T-helper 22 cell (primary cell): ENCODE measurements around the gene IGSF10.

Experiments used
- DNase-seq: peaks from one replicate; pipeline ENCODE4 v3.0.0-alpha.2; 2020; ENCODE audit warnings: low read depth

The IGSF10 gene

DNA sequence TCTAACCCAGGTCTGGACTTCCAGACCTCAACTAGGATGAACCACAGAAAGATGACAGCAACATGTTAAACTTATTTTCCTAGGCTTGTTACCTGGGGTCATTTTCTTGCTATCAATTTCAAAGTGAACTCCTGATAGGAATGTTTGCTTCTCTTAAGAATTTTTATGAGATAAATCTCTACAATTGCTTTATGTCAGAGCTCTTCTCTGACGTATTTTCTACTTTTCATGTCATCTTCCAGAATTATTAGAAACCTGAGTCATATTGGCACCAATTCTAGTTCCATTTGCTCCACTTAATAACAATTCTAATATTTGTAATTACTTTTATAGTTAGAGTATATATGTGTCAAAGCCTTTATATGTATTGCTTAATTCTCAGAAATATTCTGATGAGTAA is 2.1 kb upstream of the IGSF10 start:
- no peak for DNase-seq

DNA sequence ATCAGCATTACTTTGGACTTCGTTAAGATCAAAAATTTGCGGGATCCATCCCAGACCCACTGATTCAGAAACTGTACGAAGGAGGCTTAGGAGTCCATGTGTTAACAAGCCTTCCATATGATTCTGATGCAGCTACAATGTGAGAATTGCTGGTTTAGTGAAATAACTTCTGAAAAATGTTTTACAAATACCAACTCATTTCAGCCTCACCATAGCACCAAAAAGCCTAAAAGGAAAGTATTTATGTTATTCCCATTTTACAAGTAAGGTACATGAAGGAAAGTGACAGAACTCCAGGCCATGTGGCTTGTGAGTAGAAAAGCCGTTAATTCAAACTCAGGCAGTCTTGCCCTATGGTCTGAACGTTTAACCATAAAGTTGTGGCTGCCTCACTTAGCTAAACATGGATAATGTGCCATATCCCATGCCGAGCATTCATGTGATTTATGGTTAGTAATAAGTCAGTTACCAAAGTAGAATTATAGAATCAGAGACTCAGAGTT is 1.5 kb upstream of the IGSF10 start:
- DNase-seq, result no peak

DNA sequence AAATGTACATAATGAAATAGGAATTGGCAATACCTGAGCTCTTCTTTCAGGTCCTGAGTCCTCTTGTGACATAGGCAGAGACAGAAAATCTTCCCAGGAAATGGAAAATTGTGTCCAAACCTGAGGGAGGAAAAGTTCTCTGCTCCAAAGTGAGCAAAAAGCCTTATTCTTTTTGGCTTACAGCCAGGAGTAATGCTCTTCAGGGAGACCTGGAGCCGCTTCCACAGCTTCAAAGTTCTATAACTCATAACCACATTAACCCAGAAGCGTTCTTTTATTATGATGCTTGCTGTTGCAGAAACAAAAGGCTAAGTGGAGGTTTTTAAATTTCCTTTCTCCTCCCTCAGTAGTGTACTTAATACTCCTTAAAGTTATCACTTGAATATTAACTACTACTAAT is 633 bp downstream of the IGSF10 start:
- no peak for DNase-seq

DNA sequence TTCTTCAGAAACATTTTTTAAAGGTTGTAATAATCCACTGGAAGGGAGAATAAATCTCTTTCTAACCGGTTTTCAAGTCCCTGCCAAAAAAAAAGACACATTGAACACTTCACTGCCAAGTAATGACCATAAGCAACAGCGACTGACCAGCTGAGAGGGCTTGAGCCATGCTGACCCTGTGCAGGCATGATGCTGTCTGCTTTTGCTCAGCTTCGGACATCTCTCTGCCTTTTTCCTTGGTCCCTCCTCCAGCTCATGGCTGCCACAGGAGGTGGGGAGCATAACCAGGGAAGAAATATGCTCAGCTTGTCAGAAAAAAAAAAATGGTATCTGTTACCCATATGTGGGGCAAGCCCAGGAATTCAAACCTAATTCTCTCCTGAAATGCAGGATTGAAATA is 1.5 kb downstream of the IGSF10 start:
- no peak for DNase-seq

- DNase-seq, result no peak
These were observed 4.8 kb downstream of the IGSF10 start for GRCh38 chr3:151456065-151456464.

DNA sequence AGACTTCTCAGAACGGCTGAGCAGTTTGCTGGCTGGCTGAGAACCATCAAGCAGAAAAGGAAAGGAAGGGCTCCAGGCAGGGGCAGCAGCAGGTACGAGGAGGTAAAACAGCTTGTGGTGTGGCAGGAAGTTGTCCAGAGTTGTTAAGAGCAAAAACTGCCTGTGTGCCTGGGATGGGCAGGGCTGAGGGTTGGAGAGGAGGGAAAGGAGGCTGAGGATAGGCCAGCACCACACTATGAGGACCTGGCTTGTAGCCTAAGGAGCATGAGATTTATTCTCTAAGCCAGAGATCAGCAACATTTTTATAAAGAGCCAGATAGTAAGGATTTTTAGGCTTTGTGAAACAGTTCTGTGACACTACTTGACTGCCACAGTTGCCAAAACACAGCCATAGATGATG is 8.0 kb downstream of the IGSF10 start:
- DNase-seq, result no peak

DNA sequence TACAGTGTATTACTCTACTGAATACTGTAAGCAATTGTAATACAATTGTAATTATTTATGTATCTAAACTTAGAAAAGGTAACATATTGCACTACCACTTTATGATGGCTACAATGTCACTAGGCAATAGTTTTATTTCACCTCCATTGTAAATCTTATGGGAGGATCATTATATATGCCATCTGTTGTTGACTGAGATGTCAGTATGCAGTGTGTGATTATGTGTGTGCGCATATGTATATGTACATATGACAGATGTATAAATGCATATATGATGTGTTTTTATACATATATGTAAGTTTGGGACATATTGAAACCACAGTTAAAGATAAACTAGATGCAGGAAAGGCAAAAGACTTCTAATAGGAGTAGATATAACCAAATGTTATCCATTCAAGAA is 8.5 kb downstream of the IGSF10 start:
- no peak for DNase-seq

DNA sequence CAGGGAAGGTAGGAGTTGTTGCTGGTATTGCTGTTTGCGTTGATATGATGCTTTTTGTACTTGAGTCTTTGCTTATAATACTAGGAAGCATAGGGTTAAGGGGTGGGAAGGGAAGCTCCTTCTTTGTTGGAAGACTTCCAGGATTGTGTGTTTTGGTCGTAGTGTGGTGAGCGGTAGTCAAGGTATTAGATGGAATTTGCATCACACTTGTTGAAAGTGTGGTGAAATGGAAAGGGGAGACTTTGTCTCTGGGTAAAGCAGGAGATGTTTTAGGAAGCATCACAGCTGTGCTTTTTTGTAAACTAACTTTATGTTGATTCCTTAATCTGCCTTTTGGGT is 14.9 kb downstream of the IGSF10 start:
- DNase-seq, result no peak

GRCh38 chr3:151445273-151446001 is 15.4 kb downstream of the IGSF10 start:
- DNase-seq, result no peak

DNA sequence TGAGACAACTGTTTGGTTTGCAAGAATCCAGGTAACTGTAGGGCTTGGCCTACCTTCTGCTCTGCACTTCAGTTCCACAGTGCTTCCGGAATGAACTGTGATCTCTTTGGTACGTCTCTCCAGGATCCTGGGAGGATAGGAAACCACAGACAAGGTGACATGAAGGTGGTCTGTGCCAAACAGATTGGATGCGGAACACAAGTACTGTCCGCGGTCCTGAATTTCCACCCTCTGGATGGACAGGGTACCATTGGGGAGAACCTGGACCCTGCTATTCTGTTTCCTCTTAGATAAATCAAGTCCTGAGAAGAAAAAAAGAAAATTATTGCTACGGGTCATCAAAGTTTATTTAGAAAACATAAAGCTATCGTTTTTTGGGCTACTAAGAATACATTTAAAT is 17.3 kb downstream of the IGSF10 start:
- no peak for DNase-seq

DNA sequence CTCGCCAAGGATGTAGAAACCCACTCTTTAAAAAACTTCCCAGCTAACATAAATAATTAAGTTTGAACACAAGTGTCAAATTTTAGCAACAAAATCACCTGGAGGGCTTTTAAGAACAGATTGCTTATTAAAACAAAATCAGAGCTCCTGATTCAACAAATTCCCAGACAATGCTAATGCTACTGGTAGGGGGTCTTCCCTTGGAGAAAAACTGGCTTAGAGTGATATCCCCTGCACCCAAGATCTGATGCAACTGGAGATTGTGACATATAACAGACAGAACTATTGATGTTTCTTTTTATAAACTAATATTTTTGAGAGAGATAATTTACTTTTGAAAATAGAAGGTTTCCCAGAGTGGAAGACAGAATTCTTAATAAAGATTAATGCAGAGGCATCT is 19.9 kb downstream of the IGSF10 start:
- no peak for DNase-seq

DNA sequence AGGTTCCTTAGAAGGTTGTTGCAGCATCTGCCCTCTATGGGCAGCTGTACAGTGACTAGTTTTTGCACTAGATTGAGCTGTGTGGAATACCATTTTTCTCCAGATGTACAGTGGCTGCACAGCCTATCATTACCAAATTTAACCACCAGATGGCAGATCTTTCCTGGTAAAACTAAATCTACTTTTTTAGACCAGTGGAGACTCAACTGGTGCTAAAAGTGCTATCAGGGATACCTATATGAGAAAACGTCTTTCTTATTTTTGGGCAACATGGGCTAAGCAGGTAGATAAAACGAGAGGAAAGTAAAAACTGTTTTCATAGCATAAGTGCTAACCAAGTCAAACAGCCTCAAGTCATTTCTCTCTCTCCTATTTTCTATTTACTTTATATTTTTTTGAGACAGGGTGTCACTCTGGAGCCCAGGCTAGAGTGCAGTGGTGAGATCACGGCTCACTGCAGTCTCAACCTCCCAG is 21.2 kb downstream of the IGSF10 start:
- no peak for DNase-seq

DNA sequence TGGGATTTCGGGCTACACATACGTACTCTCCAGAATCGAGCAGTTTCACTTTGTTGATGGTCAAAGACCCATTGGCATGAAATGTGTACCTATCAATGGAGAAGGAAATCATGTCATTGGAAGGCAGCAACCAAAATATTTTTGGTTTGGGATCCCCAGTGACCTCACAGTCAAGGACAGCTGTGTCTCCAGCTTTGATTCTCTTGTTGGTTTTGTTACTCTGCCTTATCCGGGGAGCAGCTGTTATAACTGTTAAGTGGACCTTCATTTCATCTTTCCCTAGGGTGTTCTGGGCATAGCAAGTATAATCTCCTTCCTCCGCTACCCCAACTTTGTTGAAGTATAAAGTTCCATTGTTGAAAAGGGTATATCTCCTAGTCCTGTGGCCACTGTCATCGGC is 23.0 kb downstream of the IGSF10 start:
- DNase-seq, result no peak

- DNase-seq, result no peak
These were observed 24.0 kb downstream of the IGSF10 start for GRCh38 chr3:151436675-151437446.

DNA sequence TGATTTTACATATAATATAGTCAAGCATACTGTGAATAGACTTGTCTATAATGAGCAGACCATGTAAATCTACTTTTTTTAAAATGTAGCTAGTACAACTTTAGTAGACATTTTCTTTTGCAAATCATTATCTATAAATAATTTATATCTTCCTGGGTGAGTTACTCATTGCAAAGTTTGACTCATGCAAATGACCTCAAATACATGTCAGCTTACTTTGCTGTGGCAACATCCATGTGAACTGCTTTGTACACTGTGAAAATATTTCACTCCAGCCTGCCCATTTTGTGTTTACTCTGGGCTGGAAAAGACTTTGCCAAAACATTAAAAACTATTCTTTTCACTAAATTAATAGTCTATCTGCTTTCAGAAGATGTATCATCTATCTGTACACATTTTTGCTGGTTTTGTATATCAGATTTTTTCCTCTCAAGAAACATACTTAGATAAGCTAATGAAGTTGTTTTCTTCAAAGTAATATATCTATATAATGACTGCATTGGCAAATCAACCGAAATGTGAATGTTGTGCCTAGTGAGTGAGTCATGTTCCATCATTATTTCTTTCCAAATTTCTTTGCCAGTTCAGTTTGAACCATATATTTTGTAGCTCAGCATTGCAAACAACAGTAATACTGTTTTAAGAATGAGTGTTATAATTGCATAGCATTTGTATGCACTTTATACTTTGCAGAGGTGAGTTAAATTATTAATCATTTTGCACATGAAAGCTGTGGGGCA is 26.5 kb downstream of the IGSF10 start:
- DNase-seq, result no peak

DNA sequence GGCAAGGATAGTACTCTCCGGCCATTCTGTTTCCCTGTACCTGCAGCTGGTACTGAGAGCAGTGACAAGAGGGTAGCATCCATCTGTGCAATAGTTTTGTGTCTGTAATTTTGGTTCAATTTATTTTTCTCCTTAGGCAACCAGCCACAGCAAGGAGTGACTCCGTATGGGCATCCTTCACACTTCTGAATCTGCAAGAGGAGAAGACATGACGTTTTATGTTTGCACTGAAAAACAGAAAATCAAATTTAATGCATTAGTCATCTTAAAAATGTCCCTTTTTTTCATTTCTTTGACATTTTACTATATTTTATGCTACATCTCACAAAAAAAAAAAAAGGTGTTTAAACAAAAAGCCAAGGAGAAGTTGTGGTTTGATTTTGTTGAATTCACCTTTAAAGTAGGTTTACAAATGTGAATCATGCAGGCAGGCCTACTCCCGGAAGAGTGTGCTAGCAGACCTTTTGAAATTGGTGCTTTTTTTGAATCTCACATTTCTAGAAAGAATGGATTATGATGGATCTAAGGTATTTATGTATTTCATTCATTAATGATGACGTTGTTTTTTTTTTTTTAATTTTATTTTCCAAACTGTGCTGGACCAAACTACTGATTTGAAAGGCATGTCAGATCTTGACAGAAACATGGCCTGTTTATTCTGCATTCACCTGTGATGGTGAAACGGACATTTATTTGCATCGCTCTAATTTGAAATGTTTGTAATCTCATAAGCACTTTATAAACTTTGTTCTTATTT is 28.1 kb downstream of the IGSF10 start:
- DNase-seq, result no peak

DNA sequence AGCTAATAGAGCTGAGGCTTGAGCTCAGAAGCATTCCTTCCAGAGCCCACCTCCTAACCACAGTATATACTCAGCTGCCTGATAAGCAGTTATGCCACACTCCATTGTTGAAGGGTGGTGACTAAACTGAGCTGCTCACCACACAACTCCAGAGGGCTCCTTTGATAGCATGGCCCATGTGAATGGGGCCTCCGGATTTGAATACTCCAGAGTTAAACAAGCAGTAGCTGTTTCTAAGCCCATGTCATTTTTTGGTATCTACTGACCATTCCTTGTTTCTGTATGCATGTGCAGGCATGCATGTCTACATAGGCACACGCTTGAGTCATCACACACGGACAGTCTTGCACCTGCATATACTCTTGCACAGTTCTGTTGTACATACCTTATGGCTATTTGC is 28.9 kb downstream of the IGSF10 start:
- no peak for DNase-seq

GRCh38 chr3:151430821-151431484 is 29.9 kb downstream of the IGSF10 start:
- DNase-seq, result no peak

GRCh38 chr3:151428386-151428785 is 32.5 kb downstream of the IGSF10 start:
- no peak for DNase-seq

DNA sequence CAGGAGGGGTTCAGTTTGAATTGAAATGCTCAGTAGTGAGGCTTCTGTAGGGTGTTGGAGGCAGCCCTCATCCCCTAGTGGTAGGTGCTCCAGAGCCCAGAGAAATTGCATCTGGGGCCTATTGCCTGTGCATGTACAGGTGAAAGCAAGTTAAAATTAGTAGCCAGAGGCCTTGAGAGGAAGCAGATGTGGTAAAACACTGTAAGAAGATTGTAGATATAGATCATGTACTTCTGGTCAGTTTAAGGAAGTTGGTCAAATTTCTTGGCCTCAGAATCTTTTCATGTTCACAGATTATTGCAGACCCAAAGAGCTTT is 34.6 kb downstream of the IGSF10 start:
- no peak for DNase-seq

- no peak for DNase-seq
These were observed 35.1 kb downstream of the IGSF10 start for GRCh38 chr3:151425627-151426340.
